H9 (cell line): ENCODE measurements around the gene ANKRD30A. TPM values are rescaled to one million over a fixed set of nuclear protein-coding genes. Genes with fewer than 3 reads are reported as not detected.
"Not testable (repeated sequence)": the region's sequence is repeated elsewhere in the genome, so short reads cannot be mapped to it uniquely, and the experiment has no call there.

ENCODE experiments used
- DNase-seq: peaks from one replicate; pipeline ENCODE4 v3.0.0-alpha.2; 2017
- H2AFZ ChIP-seq: one replicate; pipeline ENCODE4 v1.6.1; 2013; ENCODE audit warnings: mild to moderate bottlenecking, low read length, control low read depth, moderate library complexity
- H2AK5ac ChIP-seq: 2 replicates; pipeline ENCODE4 v1.6.1; 2013; ENCODE audit warnings: low read length, control low read depth, mixed read lengths; ENCODE audit not compliant: insufficient read length
- H2BK120ac ChIP-seq: one replicate; pipeline ENCODE4 v1.6.1; 2013; ENCODE audit warnings: low read depth, mild to moderate bottlenecking, low read length, control low read depth, inconsistent platforms; ENCODE audit not compliant: poor library complexity, severe bottlenecking
- H2BK12ac ChIP-seq: 2 replicates; pipeline ENCODE4 v1.6.1; 2013; ENCODE audit warnings: low read length, control low read depth, mixed read lengths, low read depth; ENCODE audit not compliant: insufficient read length
- H2BK15ac ChIP-seq: 2 replicates; pipeline ENCODE4 v1.6.1; 2013; ENCODE audit warnings: low read depth, low read length, control low read depth
- H2BK20ac ChIP-seq: one replicate; pipeline ENCODE4 v1.6.1; 2013; ENCODE audit warnings: low read depth, mild to moderate bottlenecking, low read length, control low read depth, inconsistent platforms; ENCODE audit not compliant: poor library complexity, severe bottlenecking
- H2BK5ac ChIP-seq: 2 replicates; pipeline ENCODE4 v1.6.1; 2013; ENCODE audit warnings: low read length, control low read depth, mixed read lengths; ENCODE audit not compliant: insufficient read length
- H3K14ac ChIP-seq: 2 replicates; pipeline ENCODE4 v1.6.1; 2013; ENCODE audit warnings: low read length, control low read depth; ENCODE audit not compliant: insufficient read depth
- H3K18ac ChIP-seq: 2 replicates; pipeline ENCODE4 v1.6.1; 2013; ENCODE audit warnings: low read depth, mild to moderate bottlenecking, mixed read lengths, low read length, control low read depth; ENCODE audit not compliant: insufficient read length
- H3K23ac ChIP-seq: 2 replicates; pipeline ENCODE4 v1.6.1; 2013; ENCODE audit warnings: low read length, control low read depth, mixed read lengths, low read depth; ENCODE audit not compliant: insufficient read length
- H3K23me2 ChIP-seq: 2 replicates; pipeline ENCODE4 v1.6.1; 2013; ENCODE audit warnings: low read depth, mild to moderate bottlenecking, mixed read lengths, low read length, control low read depth; ENCODE audit not compliant: insufficient read length, poor library complexity, severe bottlenecking
- H3K27ac ChIP-seq: 2 replicates; pipeline ENCODE4 v1.5.1; 2013; ENCODE audit warnings: low read length, control low read depth, mixed read lengths, low read depth; ENCODE audit not compliant: insufficient read length
- H3K27me3 ChIP-seq: 2 replicates; pipeline ENCODE4 v1.6.1; 2013; ENCODE audit warnings: low read length, control low read depth, inconsistent platforms; ENCODE audit not compliant: insufficient read depth
- H3K4ac ChIP-seq: 2 replicates; pipeline ENCODE4 v1.6.1; 2013; ENCODE audit warnings: low read depth, mild to moderate bottlenecking, control low read depth, inconsistent platforms, low read length, moderate library complexity
- H3K4me1 ChIP-seq: 2 replicates; pipeline ENCODE4 v1.6.1; 2013; ENCODE audit warnings: low read length, control low read depth, inconsistent platforms; ENCODE audit not compliant: insufficient read depth
- H3K4me2 ChIP-seq: 2 replicates; pipeline ENCODE4 v1.6.1; 2013; ENCODE audit warnings: low read length, control low read depth, mixed read lengths; ENCODE audit not compliant: insufficient read length, insufficient read depth
- H3K56ac ChIP-seq: 2 replicates; pipeline ENCODE4 v1.6.1; 2013; ENCODE audit warnings: low read depth, mild to moderate bottlenecking, mixed read lengths, low read length, control low read depth; ENCODE audit not compliant: insufficient read length
- H3K79me1 ChIP-seq: 2 replicates; pipeline ENCODE4 v1.6.1; 2013; ENCODE audit warnings: low read depth, mild to moderate bottlenecking, moderate library complexity, low read length, control low read depth, inconsistent platforms; ENCODE audit not compliant: insufficient read depth, poor library complexity, severe bottlenecking
- H3K79me2 ChIP-seq: 2 replicates; pipeline ENCODE4 v1.6.1; 2013; ENCODE audit warnings: low read length, control low read depth, inconsistent platforms; ENCODE audit not compliant: insufficient read depth
- H3K9ac ChIP-seq: 2 replicates; pipeline ENCODE4 v1.6.1; 2013; ENCODE audit warnings: low read length, control low read depth, mixed read lengths; ENCODE audit not compliant: insufficient read length; ENCODE audit errors: extremely low read depth
- H3K9me3 ChIP-seq: one replicate; pipeline ENCODE4 v1.6.1; 2013; ENCODE audit warnings: low read depth, low read length, inconsistent platforms; ENCODE audit not compliant: control insufficient read depth
- H3T11ph ChIP-seq: one replicate; pipeline ENCODE4 v1.6.1; 2013; ENCODE audit warnings: mild to moderate bottlenecking, low read length, control low read depth, inconsistent platforms
- H4K20me1 ChIP-seq: one replicate; pipeline ENCODE4 v1.6.1; 2013; ENCODE audit not compliant: control insufficient read depth, insufficient read length, insufficient read depth
- H4K5ac ChIP-seq: 2 replicates; pipeline ENCODE4 v1.6.1; 2013; ENCODE audit warnings: low read depth, mild to moderate bottlenecking, mixed read lengths, low read length, control low read depth; ENCODE audit not compliant: insufficient read length
- H4K8ac ChIP-seq: replicated peaks from 2 replicates; pipeline ENCODE4 v1.6.1; 2013; ENCODE audit warnings: low read length, control low read depth, mixed read lengths, low read depth; ENCODE audit not compliant: insufficient read length
- H4K91ac ChIP-seq: 2 replicates; pipeline ENCODE4 v1.6.1; 2013; ENCODE audit warnings: low read depth, mild to moderate bottlenecking, moderate library complexity, mixed read lengths, low read length, control low read depth; ENCODE audit not compliant: insufficient read length
- H3K27ac Mint-ChIP-seq, 3 experiments: 2 replicates in 2 of 3; 3 replicates in 1 of 3; pipeline ENCODE4 v1.8.0; 2020 to 2021; ENCODE audit warnings: mixed read lengths in 3 of 3, mild to moderate bottlenecking in 1 of 3, moderate library complexity in 1 of 3
- H3K27me3 Mint-ChIP-seq: 2 replicates; pipeline ENCODE4 v1.8.0; 2021; ENCODE audit warnings: low read depth, mild to moderate bottlenecking, moderate library complexity, mixed read lengths
- H3K36me3 Mint-ChIP-seq, 3 experiments: 2 replicates in 2 of 3; 3 replicates in 1 of 3; pipeline ENCODE4 v1.8.0; 2020 to 2021; ENCODE audit warnings: low read depth in 3 of 3, mixed read lengths in 3 of 3; ENCODE audit not compliant: insufficient read depth in 1 of 3
- H3K4me1 Mint-ChIP-seq, 2 experiments: 2 replicates each; pipeline ENCODE4 v1.8.0; 2020; ENCODE audit warnings: mixed read lengths in 2 of 2
- H3K4me3 Mint-ChIP-seq, 2 experiments: 2 replicates in 1 of 2; 3 replicates in 1 of 2; pipeline ENCODE4 v1.8.0; 2020 to 2021; ENCODE audit warnings: mild to moderate bottlenecking in 2 of 2, mixed read lengths in 2 of 2, moderate library complexity in 1 of 2
- H3K9me3 Mint-ChIP-seq, 2 experiments: 2 replicates in 1 of 2; 3 replicates in 1 of 2; pipeline ENCODE4 v1.8.0; 2020; ENCODE audit warnings: mild to moderate bottlenecking in 2 of 2, mixed read lengths in 2 of 2, moderate library complexity in 1 of 2
- CTCF ChIP-seq: fragments of 200-600 bp; sonication (generic); conservative IDR thresholded peaks from 3 replicates; pipeline ENCODE4 v1.8.0; 2021; ENCODE audit warnings: antibody characterized with exemption, mild to moderate bottlenecking
- WGBS: extraction: QIAGEN DNeasy Blood & Tissue Kit; methylation state at CpG from one replicate; pipeline ENCODE4 v1.1.7; 2013; ENCODE audit warnings: missing lambda C conversion rate, low lambda C conversion rate, mixed read lengths; ENCODE audit not compliant: insufficient read length; ENCODE audit errors: extremely low coverage; 5-methylcytosine and 5-hydroxymethylcytosine counted together
- total RNA-seq: library from RNA; stranded (reverse); gene quantifications from 2 replicates; pipeline ENCODE4 v1.2.1, GENCODE V29; 2021

The ANKRD30A gene
- total RNA-seq, 1 experiment from 2014 or later: not detected

GRCh38 chr10:37390926-37391325 is 265.5 kb downstream of the ANKRD30A start:
- no peak overlapping the region for H2BK12ac ChIP-seq
- no peak overlapping the region for H3K27ac ChIP-seq
- no peaks in the 10 kb centered on the region for H3K79me1 ChIP-seq
- H3K56ac ChIP-seq: no peak overlapping the region
- H3T11ph ChIP-seq: no peak overlapping the region
- H2AK5ac ChIP-seq: no peak overlapping the region
- Mint-ChIP-seq H3K27me3 (peaks cover 2% of the 10 kb centered on the region), H3K4me3 (no peak overlapping the region), H3K9me3 (peaks cover 83 to 88% of the 10 kb centered on the region in 2 experiments), H3K36me3 (peaks cover 5 to 21% (median 15%) of the 10 kb centered on the region in 3 experiments; a peak in 6 of 7 replicates), H3K4me1 (no peaks in the 10 kb centered on the region), H3K27ac (no peak overlapping the region)
- no peak overlapping the region for H4K91ac ChIP-seq
- H2BK120ac ChIP-seq: no peak overlapping the region
- H3K14ac ChIP-seq: no peak overlapping the region
- no peak for TF ChIP-seq CTCF
- H3K23ac ChIP-seq: no peak overlapping the region
- no peak overlapping the region for H3K9ac ChIP-seq
- no peaks in the 10 kb centered on the region for H3K79me2 ChIP-seq
- H3K4me1 ChIP-seq: peaks cover 3% of the 10 kb centered on the region; the same call in 1 of the 2 replicates
- no CpG with 5 or more reads among the region's 3 CpGs for WGBS
- no peak overlapping the region for H4K8ac ChIP-seq
- no peak overlapping the region for H2BK20ac ChIP-seq
- no peak overlapping the region for H3K18ac ChIP-seq
- H3K27me3 ChIP-seq: no peaks in the 10 kb centered on the region
- no peaks in the 10 kb centered on the region for H4K20me1 ChIP-seq
- no peak overlapping the region for H2BK5ac ChIP-seq
- no peak overlapping the region for H4K5ac ChIP-seq
- no peak overlapping the region for H3K4ac ChIP-seq
- H2AFZ ChIP-seq: no peak overlapping the region
- DNase-seq: no peak
- no peak overlapping the region for H2BK15ac ChIP-seq
- no peak overlapping the region for H3K4me2 ChIP-seq
- no peaks in the 10 kb centered on the region for H3K23me2 ChIP-seq
- H3K9me3 ChIP-seq: peaks cover 38% of the 10 kb centered on the region

GRCh38 chr10:37400774-37401173 is 275.4 kb downstream of the ANKRD30A start:
- H3K9me3 Mint-ChIP-seq: peaks cover 84 to 94% of the 10 kb centered on the region in 2 experiments
- H4K8ac ChIP-seq: not testable (repeated sequence)

More at GRCh38 chr10:37400774-37401173, 275.4 kb downstream of the ANKRD30A start:
- not testable (repeated sequence) for H3K79me2 ChIP-seq, H2BK20ac ChIP-seq, H3K14ac ChIP-seq, H4K5ac ChIP-seq, H3K9ac ChIP-seq, H3K79me1 ChIP-seq, H2AK5ac ChIP-seq, H3K4ac ChIP-seq, H2BK15ac ChIP-seq, H2BK12ac ChIP-seq, H3K4me1 Mint-ChIP-seq, H2AFZ ChIP-seq, H3K27ac Mint-ChIP-seq, H3K4me2 ChIP-seq, H2BK5ac ChIP-seq, H3K27me3 ChIP-seq, H4K91ac ChIP-seq, H4K20me1 ChIP-seq, H3K4me1 ChIP-seq, H3K23me2 ChIP-seq, H3K23ac ChIP-seq, H3T11ph ChIP-seq, DNase-seq, H3K56ac ChIP-seq, H2BK120ac ChIP-seq, H3K27ac ChIP-seq, H3K27me3 Mint-ChIP-seq, H3K18ac ChIP-seq, H3K4me3 Mint-ChIP-seq
- WGBS: no CpG with 5 or more reads among the region's 2 CpGs
- peaks cover 0 to 37% (median 9%) of the 10 kb centered on the region in 3 experiments; a peak in 6 of 7 replicates for H3K36me3 Mint-ChIP-seq
- peaks cover 25% of the 10 kb centered on the region for H3K9me3 ChIP-seq
